ENCODE measurements around the gene DIAPH1.

DNA sequence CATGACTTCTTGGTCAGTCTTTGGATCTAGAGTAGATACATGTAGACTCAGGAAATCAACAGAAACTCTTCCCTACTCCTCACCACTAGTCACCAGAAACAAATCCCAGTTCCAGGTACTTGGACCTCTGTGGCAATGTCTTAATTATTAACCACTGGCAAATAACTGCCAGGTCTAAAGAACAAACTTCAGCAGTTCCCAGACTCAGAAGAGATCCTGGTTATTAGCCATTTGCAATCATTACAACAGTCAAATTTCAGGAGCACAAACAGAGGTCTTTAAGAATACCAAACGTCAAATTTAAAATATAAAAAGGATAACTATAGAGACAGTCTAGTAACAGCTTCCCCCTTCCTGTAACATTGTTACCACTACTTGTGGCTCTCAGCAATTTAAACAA lies 10.2 kb downstream of the DIAPH1 start:
- TF ChIP-seq, protein P1, sequence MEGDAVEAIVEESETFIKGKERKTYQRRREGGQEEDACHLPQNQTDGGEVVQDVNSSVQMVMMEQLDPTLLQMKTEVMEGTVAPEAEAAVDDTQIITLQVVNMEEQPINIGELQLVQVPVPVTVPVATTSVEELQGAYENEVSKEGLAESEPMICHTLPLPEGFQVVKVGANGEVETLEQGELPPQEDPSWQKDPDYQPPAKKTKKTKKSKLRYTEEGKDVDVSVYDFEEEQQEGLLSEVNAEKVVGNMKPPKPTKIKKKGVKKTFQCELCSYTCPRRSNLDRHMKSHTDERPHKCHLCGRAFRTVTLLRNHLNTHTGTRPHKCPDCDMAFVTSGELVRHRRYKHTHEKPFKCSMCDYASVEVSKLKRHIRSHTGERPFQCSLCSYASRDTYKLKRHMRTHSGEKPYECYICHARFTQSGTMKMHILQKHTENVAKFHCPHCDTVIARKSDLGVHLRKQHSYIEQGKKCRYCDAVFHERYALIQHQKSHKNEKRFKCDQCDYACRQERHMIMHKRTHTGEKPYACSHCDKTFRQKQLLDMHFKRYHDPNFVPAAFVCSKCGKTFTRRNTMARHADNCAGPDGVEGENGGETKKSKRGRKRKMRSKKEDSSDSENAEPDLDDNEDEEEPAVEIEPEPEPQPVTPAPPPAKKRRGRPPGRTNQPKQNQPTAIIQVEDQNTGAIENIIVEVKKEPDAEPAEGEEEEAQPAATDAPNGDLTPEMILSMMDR (IDR thresholded peaks at IDR 0.05), result no peak
- TF ChIP-seq POLR2AphosphoS5 (IDR thresholded peaks at IDR 0.05) (no peak), POLR2A (IDR thresholded peaks at IDR 0.05) (no peak), EP300 (IDR thresholded peaks at IDR 0.05) (no peak)

Measured in gastroesophageal sphincter (tissue), 3 donors.